HG03135 (cell line): Measurements from ENCODE around the gene TTBK2.

Experiments used
- ATAC-seq: cut with Tn5 transposase; IDR thresholded peaks from one replicate; pipeline ENCODE4 v1.9.1; 2021; ENCODE audit warnings: mild to moderate bottlenecking, moderate library complexity; ENCODE audit not compliant: unreplicated experiment

The TTBK2 gene

DNA sequence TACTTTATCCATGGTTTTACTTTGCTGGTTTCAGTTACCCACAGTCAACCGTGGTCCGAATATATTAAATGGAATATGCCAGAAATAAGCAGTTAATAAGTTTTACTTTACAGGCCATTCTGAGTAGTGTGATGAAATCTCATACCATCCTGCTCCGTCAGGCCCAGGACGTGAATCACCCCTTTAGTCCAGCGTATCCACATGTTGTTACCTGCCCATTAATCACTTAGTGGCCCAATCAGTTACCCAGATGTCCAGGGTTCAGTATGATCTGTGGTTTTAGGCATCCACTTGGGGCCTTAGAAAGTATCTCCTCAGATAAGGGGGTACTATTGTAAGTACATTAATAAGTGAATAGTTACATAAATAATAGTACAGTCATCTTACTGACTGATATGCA is 88.0 kb downstream of the TTBK2 start:
- no peak for ATAC-seq

DNA sequence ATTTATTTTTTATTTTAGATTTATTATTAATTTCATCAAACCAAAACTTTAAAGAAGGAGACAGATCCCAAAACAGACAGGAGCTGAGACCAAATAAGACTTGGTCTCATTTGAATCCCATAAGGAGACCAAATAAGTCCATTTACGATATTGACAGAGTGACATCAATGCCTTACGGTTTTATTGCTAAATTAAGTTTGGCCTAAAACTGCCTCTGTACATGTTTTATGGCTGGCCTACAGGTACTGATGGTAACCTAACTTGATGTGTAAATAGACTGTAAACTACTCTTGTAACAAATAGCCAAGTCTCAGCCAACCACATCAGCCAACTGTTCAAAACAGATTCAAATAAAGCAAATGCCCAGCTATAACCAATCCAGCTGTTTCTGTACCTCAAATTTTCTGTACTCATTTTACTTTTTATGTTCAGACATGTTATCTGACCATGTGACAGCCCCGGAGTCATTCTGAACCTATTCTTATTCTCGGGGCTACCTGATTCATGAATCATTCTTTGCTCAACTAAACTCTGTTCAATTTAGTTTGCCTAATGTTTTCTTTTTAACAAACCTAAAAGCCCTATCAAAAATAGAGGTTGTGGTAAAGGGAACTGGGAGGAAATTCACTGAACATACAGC is 94.2 kb downstream of the TTBK2 start:
- no peak for ATAC-seq

GRCh38 chr15:42825599-42825998 is 95.0 kb downstream of the TTBK2 start:
- ATAC-seq = no peak

DNA sequence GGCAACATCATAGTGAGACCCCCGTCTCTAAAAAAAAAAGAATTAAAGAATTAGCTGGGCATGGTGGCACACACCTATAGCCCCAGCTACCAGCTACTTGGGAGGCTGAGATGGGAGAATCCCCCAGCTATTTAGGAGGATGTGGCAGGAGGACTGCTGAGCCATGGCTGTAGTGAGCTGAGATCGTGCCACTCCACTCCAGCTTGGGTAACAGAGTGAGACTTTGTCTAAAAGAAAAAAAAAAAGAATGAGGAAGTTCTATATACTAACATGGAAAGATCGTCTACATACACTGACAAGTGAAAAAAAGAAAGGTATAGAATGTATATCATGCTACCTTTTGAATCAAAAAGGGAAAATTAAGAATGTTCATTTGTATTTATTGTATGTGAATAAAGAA is 99.8 kb downstream of the TTBK2 start:
- no peak for ATAC-seq

GRCh38 chr15:42819786-42820185 is 100.8 kb downstream of the TTBK2 start:
- no peak for ATAC-seq

GRCh38 chr15:42811433-42811832 is 109.1 kb downstream of the TTBK2 start:
- no peak for ATAC-seq

DNA sequence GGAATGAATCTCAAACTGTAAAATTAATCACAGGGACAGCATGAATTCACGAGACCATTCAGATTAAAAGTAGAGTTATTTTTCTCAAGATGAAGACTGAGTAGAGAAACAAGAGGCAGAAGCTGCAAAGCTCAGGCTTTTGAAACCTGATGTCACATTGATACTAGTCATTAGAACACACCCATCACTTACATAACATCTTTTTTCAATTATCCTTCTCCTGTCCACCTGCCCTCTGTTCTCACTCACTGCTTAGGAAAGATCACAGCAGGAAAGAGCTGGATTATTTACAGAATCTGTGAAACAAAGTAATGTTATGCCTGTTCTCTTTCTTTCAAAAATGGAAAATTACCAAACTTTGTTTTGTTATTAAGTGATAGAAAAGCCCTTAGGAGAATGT is 111.7 kb downstream of the TTBK2 start:
- ATAC-seq = no peak

GRCh38 chr15:42805266-42805665 is 115.3 kb downstream of the TTBK2 start:
- ATAC-seq = no peak

DNA sequence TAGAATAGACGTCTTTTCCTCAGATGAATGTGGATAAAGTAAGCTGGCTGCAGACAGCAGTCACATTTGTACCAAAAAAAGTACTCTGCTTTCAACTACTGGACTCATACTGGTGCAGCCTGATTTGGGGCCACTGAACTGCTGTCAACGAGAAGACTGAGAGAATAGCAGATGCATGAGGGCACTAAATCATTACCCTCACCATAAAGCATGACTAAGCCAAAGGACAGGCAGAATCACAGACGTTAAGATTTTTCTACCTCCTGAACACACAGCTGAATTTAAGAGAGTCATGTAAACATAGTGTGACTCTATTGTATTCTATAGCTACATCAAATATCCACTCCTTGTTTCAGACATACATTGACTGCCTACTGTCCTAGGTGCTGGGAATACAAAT is 115.8 kb downstream of the TTBK2 start:
- no peak for ATAC-seq

GRCh38 chr15:42803436-42803835 is 117.1 kb downstream of the TTBK2 start:
- no peak for ATAC-seq

GRCh38 chr15:42802168-42802567 is 118.4 kb downstream of the TTBK2 start:
- no peak for ATAC-seq

DNA sequence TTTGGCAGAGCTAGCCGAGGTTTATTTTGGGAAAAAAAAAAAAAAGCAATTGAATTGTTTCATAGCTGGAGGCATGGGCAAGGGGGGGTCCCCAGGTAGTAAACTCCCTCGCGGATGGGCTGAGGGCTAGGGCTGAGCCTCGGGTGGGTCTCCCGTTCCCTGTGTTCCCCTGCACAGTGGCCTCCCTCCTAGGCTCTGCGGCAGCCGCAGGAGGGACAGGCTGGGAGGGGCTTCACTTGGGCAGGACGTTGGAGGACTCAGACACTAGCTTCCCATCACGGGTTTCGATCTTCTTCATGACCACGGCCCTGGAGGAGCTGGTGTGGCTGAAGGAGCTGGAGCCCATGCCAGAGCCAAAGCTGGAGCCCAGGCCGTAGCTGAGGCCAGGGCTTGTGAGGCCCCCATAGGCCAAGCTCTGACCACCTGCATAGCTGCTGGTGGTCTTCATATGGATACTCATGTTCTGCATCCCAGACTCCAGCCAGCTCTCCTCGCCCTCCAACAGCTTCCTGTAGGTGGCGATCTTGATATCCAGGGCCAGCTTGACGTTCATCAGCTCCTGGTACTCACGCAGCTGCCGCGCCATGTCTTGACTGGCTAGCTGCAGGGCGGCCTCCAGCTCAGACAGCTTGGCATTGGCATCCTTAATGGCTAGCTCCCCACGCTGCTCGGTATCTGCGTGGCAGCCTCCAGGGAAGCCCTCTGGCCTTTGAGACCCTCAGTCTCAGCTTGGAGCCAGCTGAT is 119.7 kb downstream of the TTBK2 start:
- no peak for ATAC-seq

GRCh38 chr15:42798802-42799201 is 121.8 kb downstream of the TTBK2 start:
- no peak for ATAC-seq

DNA sequence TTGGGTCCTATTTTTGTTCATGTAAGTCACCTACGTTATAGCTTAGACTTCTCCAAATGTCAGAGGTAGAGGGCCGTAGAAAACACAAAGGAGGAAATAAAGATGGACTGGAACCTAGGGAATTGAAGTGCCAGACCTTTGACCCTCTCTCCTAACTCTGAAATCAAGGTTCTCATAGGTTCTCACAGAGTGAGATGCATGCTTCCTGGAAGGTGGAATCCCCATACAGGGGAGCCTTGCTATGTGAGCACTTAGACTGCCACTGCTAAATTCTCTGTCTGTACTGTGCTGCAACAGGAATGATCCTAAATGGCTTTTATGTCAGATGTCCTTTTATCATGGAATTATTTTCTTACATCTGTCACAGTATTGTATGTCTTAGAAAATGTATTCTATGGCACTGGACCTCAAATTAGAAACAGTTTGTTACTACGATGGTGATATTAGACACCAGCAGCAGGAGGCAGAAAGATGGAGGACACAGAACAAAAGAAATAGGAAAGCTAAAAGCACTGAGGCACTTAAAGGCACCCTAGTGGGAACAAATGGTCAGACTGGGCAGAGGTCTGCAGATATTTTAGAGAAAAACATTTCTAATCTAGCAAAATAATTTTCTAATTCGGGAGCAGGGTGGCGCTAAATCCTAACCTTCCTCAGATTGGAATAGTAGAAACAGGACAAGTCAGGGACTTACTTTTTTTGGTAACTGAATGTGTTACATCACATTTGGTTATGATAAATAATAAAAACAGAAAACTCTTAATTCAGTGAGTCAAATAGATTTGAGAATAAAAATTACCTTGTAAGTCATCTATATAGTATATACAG is 123.4 kb downstream of the TTBK2 start:
- ATAC-seq = no peak

- no peak for ATAC-seq
These were observed 131.9 kb downstream of the TTBK2 start for GRCh38 chr15:42788725-42789124.

- no peak for ATAC-seq
These were observed 133.6 kb downstream of the TTBK2 start for GRCh38 chr15:42786978-42787377.

DNA sequence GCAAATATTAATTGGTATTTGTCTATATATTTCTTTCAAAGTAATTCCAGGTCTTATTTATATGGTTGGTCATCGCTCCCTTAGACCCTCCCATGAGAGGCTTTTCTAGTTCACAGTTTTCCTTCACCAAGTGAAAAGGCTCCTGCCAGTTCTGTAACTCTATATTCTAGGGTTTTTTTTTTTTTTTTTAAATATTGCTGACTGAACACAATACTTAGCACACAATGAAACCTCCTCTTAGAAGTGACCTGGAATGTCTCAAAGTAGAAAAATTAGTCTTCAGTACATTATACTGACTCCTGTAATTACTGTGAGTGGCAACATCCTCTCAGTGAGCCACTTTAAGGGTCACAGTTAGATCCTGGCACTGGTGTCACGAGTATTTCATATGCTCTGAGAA is 135.0 kb downstream of the TTBK2 start:
- no peak for ATAC-seq

GRCh38 chr15:42784705-42785104 is 135.9 kb downstream of the TTBK2 start:
- ATAC-seq = no peak

DNA sequence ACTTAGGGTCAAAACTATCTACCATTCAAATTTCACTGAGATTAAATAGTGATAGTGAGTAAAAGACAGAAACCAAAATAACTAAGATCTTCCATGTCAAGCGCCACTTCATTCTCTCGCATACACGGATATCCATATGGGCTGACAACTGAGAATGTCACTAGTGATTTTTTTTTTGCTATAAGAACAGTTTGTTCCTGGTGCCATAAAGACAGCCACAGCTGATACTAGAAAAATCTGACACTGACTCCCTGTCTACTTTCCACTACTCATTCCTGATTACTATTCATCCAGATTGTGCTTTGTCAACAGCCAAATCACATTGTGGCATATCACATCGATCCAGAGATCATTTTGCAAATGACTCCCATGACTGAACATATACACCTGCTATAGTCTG is 137.9 kb downstream of the TTBK2 start:
- no peak for ATAC-seq

GRCh38 chr15:42775416-42775815 is 145.2 kb downstream of the TTBK2 start:
- ATAC-seq = no peak

DNA sequence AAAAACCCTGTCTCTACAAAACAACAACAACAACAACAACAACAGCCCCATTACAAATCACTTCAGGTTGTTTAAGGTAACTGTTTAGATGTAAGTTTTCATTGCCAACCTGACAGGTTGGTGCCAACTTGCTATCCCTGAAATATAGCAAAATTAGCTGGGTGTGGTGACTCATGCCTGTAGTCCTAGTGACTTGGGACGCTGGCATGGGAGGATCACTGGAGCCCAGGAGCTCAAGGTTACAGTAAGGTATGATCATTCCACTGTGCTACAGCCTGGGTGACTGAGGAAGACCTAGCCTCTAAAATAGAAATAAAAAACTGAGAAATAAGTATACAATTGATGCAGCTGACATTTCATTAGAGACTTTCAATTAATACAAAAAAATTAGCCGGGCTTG is 147.7 kb downstream of the TTBK2 start:
- ATAC-seq = no peak

GRCh38 chr15:42772144-42772543 is 148.4 kb downstream of the TTBK2 start:
- ATAC-seq = no peak
